GM21737 (cell line): Measurements from ENCODE around the gene TUBB2A.

Experiments used
- ATAC-seq: cut with Tn5 transposase; IDR thresholded peaks from one replicate; pipeline ENCODE4 v1.9.1; 2021; ENCODE audit warnings: mild to moderate bottlenecking, moderate library complexity; ENCODE audit not compliant: unreplicated experiment

The TUBB2A gene

DNA sequence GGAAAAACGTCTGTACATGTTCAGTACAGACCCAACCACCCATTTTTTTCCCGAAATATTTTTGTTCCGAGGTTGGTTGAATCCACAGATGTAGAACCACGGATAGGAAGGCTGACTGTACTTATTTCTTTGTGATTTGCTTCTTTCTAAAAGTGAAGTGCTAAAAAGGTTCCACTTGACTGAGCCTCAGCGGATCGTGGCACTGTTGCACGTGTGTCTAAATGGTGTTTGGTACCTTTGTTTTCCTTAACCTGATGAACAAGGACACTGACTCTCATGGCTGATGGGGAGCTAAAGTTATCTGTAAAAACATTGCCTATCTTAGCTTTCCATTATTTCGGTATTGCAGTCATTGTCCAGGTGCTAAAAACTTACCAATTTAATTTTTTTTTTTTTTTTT lies 32.7 kb downstream of the TUBB2A start:
- no peak for ATAC-seq

DNA sequence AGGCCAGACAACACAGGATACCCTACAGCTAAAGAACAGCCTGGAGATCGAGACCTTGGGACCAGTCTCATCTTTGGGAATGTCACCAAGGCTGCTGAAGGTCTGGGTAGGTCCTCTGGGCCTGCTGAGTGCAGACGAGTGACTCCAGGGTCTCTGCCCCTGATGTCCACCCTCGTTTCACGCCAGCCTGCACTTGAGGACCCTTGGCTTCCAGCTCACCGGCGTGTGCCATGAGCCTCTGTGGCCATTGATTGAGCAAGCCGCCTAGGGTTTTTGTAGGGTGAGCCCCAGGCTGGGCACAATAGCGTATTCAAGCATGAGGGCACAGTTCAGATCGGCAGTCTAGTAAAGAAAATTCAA lies 34.5 kb downstream of the TUBB2A start:
- no peak for ATAC-seq

GRCh38 chr6:3120765-3121089 lies 36.6 kb downstream of the TUBB2A start:
- no peak for ATAC-seq

GRCh38 chr6:3119040-3119723 lies 38.2 kb downstream of the TUBB2A start:
- ATAC-seq = no peak

GRCh38 chr6:3118353-3119039 lies 38.8 kb downstream of the TUBB2A start, which contains the start of gene BPHL:
Gene BPHL (plus strand): TSS chr6:3118711. CDS start chr6:3118741, 30 bp downstream.
- ATAC-seq = peak; percentile 94

DNA sequence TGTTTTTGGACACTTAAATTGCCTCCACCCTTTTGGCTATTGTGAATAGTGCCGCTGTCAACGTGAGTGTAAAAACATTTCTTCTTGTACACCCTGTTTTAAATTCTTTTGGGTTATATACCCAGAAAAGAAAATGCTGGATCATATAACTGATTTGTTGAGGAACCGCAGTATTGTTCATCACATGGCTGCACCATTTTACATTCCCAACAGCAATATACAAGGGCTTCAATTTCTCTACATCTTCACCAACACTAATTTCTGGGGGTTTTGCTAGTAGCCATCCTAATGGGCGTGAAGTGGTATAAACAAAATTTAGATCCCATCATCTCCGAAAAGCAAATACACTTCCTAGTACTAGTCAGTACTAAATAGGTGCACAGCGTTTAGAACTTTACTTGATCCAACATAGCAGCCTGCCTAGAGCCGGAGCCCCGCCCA lies 39.4 kb downstream of the TUBB2A start:
- ATAC-seq = no peak

GRCh38 chr6:3114377-3114776 lies 43.0 kb downstream of the TUBB2A start:
- no peak for ATAC-seq

DNA sequence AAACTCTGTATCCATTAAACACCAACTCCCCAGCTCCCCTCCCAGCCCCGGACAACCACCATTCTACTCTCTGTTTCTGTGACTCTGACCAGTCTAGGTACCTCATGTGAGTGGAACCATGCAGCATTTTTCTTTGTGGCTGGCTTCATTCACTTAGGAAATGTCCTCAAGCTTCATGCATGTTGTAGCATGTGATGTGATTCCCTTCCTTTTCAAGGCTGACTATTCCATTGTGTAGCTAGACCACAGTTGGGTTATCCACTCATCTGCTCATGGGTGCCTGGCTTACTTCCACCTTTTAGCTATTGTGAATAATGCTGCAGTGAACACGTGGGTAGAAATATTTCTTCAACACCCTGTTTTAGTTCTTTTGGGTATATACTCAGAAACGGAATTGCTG lies 47.6 kb downstream of the TUBB2A start:
- no peak for ATAC-seq

DNA sequence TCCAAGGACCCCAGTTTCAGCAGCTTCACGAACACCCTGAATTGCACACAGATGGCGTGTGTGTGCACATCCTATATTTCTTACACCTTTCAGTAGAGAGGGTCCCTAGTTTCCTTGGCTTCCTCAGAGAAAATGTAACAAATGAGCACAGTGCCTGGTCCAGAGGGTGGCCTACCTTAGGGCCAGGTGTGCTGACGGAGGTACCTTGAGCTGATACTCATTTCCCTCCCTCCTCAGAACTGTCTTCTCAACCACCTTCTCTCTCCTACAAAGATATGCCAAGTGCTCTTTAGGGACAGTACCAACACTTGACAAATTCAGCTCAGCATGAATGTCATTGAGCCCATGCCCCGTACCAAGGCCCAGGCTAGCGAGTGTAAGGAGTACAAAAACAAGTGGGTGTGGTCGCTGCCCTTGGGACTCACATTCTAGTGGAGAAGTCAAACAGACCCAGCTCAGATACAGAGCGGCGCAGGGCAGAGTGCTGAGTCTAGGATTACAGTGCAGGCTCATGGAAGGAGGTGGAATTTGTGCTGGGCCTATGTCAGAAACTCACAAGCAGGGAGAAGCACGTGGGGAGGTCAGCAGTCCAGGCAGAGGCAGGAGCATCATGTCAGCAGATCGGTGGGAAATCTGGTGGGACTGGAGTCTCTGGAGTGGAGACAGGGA lies 48.5 kb downstream of the TUBB2A start:
- ATAC-seq = no peak
